GM12801 (cell line): ENCODE results near the gene ATF7IP2.

Experiments used
- TF ChIP-seq, protein P1 (sequence below): IDR thresholded peaks from one replicate; pipeline ENCODE4 v1.5.1; 2011; ENCODE audit warnings: control low read depth; ENCODE audit not compliant: insufficient read length; ENCODE audit errors: extremely low read depth

Gene ATF7IP2

DNA sequence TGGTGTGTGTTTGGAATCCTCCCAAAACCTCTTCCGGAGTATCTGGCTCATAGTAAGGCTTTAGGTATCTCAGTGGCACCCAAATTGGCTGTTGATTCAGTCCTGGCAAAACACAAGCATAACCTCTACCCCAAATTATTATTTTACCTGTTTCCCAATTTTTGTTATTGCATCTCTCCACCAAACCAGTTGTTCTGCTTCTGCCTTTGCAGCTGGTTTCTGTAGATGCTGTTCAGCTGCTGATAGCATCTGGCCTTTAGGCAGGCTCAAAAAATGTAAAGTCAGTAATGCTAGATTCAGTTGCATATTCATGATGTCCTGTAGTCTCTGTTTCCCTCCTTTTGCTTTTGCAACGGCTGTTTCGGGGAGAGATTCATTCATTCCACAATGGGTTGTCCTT lies 33.8 kb downstream of the ATF7IP2 start:
- TF ChIP-seq, protein P1, sequence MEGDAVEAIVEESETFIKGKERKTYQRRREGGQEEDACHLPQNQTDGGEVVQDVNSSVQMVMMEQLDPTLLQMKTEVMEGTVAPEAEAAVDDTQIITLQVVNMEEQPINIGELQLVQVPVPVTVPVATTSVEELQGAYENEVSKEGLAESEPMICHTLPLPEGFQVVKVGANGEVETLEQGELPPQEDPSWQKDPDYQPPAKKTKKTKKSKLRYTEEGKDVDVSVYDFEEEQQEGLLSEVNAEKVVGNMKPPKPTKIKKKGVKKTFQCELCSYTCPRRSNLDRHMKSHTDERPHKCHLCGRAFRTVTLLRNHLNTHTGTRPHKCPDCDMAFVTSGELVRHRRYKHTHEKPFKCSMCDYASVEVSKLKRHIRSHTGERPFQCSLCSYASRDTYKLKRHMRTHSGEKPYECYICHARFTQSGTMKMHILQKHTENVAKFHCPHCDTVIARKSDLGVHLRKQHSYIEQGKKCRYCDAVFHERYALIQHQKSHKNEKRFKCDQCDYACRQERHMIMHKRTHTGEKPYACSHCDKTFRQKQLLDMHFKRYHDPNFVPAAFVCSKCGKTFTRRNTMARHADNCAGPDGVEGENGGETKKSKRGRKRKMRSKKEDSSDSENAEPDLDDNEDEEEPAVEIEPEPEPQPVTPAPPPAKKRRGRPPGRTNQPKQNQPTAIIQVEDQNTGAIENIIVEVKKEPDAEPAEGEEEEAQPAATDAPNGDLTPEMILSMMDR: no peak

DNA sequence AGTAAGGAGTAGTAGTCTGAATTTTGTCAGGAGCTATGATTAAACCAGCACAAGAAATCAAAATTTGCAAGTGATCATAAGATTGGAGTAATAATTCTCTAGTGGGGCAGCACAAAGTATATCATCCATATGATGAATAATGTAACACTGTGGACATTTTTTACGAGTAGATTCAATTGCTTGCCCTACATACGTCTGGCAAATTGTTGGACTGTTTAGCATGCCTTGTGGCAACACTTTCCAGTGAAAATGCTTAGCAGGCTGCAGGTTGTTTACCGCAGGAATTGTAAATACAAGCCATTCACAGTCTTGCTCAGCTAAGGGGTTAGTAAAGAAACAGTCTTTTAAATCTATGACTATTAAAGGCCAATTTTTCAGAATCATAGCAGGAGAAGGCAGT lies 35.7 kb downstream of the ATF7IP2 start:
- TF ChIP-seq, protein P1: no peak

DNA sequence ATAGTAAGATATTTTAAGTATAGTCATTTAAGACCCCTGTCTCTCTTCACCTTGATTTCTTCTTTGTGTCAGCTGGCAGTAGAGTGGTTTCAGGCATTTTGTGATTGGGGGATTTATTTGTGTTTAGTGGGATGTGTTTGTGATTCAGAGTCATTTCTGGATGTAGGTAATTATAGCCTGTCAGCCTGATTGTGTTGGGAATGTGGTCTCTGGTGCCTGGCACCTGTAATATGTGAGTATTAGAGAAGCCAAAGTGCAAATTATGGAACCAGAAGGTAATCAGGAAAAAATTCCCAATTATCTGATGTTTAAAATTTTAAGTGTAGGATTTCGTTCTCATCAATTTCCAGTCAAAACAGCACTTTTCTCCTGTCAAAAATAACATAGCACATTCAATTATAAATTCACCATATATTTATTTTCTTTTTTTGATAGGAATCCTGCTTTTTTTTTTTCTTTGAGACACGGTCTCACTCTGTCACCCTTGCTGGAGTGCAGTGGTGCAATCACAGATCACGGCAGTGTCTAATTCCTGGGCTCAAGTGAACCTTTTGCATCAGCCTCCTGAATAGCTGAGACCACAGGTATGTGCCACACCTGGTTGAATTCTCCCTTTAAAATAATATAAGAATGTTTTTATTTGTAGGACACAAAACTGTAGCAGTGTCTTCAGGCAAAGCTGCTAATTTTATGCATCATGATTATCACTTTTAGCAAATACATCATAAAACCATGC lies 42.7 kb downstream of the ATF7IP2 start:
- TF ChIP-seq, protein P1: no peak

DNA sequence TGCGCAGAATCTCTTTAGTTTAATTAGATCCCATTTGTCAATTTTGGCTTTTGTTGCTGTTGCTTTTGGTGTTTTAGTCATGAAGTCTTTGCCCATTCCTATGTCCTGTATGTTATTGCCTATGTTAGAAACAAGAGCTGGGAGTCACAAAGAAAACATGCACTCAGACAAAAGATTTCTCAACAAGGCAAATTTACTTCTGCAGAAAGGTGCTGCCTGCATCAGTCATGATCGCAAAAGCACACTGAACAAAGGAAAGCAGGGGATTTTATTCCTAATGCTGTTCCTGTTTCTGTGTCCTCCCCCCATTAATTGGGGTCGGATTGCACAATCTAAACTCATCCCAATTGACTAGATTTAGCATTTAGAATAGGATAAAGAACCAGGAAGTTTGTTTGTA lies 55.9 kb downstream of the ATF7IP2 start:
- TF ChIP-seq, protein P1: no peak

DNA sequence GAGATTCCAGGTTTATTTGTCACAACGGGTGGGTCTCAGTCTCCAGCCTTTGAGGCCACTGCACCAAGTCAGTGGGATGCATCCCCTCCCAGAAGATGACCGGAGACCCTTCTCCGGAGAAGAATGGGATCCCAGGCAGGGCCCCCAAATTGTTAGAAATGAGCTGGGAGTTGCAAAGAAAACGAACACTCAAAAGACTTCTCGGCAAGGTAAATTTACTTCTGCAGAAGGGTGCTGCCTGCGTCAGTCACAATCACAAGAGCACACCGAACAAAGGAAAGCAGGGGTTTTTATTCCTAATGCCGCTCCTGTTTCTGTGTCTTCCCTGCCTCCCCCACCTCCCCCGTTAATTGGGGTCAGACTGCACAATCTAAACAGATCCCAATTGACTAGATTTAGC lies 61.4 kb downstream of the ATF7IP2 start:
- TF ChIP-seq, protein P1: no peak

DNA sequence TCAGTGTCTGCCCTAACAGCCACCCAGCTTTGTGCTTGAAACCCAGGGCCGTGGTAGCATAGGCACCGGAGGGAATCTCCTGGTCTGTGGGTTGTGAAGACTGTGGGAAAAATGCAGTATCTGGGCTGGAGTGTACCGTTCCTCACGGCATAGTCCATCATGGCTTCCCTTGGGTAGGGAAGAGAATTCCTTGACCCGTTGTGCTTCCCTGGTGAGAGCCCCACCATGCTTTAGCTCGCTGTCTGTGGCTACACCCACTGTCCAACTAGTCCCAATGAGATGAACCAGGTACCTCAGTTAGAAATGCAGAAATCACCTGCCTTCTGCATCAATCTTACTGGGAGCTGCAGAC lies 67.3 kb downstream of the ATF7IP2 start:
- TF ChIP-seq, protein P1: no peak

DNA sequence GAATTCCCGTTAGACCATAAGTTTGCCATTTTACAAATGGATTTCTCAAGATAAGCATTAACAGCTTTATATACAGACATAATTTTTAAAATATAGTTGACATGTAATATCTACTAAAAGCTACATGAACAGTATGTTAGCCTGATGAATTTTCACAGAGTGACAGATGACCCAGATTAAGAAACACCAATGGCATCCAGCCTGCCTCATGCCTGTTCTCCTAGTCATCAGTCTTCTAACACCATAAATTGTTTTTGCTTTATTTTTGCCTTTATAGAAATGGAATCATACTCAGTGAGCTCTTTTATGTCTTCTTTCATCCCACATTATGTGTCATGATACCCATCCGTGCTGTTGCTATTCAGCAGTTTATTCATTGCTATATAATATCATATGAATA lies 80.0 kb downstream of the ATF7IP2 start:
- TF ChIP-seq, protein P1: no peak

DNA sequence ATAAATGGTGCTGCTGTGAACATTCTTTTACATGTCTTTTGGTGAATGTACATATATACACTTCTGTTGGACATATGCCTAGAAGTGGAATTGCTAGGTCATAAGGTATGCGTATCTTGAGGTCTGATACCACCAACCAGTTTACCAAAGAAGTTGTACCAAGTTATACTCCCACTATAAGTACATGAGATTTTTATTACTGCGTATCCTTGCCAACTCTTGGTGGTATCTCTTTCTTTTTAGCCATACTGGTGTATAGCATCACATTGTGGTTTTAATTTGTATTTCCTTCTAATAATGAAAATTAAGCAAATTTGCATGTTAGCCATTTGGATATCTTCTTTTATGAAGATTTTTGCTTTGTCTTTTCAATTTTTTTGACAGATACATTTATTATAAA lies 80.5 kb downstream of the ATF7IP2 start:
- TF ChIP-seq, protein P1: no peak
